GM18520 (cell line): ENCODE results near the gene IFI44.
A peak's percentile ranks its signal among the peaks of the same experiment; 100 is the strongest.

Experiments
- ATAC-seq: cut with Tn5 transposase; IDR thresholded peaks from one replicate; pipeline ENCODE4 v1.9.1; 2021; ENCODE audit not compliant: unreplicated experiment

IFI44 gene, protein sequence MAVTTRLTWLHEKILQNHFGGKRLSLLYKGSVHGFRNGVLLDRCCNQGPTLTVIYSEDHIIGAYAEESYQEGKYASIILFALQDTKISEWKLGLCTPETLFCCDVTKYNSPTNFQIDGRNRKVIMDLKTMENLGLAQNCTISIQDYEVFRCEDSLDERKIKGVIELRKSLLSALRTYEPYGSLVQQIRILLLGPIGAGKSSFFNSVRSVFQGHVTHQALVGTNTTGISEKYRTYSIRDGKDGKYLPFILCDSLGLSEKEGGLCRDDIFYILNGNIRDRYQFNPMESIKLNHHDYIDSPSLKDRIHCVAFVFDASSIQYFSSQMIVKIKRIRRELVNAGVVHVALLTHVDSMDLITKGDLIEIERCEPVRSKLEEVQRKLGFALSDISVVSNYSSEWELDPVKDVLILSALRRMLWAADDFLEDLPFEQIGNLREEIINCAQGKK

DNA sequence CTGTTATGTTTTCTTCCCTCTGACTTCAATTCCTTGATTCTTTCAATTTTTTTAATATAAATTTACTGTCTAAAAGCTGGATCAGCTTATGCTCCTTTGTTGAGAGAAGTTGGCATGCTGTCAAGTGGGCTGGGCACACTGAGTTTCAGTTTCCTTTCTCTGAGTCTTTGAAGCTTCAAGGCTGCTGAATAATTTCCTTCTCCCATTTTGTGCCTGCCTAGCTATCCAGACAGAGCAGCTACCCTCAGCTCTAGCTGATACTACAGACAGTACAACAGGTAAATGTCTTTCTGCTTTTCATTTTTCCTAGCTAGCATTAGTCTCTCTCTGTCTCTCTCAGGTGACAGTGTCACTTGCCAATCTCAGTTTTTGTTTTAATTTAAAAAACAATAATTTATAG, at the start of gene IFI44:
TSS of gene IFI44 (plus strand) at position 204 of the 400 bp plus-strand sequence. CDS start 365 bp downstream, outside the sequence.
- ATAC-seq = peak; percentile 94

DNA sequence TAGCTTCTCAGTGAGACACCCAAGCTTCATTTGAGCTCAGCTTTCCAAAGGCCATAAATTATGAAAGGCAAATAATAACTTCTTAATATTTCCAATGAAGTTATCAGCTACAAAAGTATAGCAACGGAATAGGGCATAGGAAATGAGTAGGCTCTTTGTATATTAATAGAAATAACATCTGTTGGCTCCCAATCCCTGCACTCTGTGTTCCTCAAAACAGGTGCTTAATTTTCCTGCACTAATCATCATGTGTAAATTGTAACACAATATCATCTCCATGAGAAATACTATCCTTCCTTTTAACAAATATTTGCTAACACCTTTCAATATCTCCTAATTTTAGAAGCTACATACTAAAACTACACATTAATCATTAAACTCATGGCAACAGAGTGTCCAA, 48.6 kb upstream of the IFI44 start:
- no peak for ATAC-seq

DNA sequence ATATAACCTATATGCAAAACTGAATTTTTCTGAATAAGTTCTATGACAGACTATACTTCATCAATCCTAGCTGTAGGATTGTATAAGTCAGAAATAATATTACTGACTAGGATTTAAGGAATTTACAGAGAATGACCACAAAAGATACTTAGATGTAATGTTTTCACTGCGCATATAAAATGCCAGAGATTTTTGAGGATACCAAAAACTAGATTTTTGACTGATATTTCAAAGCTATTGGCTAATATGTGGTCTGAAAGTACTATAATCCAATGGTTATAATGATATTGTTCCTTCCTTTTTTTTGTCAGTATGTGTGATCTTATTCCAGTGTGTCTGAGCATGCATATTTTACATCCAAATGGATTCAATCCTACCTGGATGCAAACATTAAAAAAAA, 46.4 kb upstream of the IFI44 start:
- no peak for ATAC-seq

DNA sequence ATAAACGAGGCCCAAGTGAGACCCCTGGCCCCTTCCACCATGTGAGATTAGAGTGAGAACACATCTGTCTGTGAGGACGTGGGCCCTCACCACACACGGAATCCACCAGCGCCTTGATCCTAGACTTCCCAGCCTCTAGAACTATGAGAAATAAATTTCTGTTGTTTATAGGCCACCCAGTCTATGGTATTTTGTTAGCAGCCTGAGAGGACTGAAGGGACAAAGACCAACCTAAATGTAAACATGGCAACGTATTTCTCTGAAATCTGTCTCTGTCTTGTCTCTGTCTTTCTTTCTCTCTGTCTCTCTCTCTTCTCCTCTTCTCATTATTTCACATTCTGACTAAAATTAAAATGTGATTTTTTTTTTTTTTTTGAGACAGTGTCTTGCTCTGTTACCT, 45.0 kb upstream of the IFI44 start:
- no peak for ATAC-seq

DNA sequence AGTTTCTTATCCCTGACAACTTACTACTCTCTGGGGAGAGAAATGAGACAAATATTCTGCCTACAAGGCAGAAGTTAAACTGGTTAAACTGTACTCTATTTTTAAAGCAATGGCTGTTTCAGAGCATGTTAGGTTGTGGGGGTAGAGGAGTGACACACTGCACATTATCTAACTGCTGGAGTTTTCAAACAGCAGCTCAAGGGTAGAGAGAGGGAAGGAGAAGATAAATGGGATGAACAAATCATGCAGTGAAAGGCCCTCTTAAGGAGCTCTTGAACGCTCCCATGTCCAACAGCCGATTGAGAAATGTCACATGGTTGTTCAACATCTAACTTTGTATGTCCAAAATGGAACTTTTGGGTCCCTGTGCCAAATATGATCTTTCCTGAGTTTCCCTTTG, 43.4 kb upstream of the IFI44 start:
- no peak for ATAC-seq

DNA sequence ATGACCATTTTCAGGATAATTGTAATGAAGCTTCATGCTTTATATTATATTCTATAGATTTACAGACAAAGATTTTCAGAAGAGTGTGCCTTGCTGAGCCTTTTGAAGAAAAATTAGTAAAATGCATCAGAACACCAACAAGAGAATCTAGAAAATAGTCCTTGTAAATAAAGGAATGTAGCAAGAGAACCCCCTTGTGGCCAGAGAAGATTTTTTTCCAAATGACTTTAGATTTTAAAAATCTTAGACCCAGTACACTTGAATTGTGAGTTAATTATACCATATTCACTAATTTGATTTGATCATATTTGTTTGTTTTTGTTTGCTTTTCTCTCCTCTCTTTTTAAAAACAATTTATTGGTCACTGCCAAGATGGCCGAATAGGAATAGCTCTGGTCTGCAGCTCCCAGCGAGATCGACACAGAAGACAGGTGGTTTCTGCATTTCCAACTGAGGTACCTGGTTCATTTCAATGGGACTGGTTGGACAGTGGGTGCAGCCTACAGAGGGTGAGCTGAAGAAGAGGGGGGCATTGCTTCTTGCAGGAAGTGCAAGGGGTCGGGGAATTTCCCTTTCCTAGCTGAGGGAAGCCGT, 42.2 kb upstream of the IFI44 start:
- no peak for ATAC-seq

DNA sequence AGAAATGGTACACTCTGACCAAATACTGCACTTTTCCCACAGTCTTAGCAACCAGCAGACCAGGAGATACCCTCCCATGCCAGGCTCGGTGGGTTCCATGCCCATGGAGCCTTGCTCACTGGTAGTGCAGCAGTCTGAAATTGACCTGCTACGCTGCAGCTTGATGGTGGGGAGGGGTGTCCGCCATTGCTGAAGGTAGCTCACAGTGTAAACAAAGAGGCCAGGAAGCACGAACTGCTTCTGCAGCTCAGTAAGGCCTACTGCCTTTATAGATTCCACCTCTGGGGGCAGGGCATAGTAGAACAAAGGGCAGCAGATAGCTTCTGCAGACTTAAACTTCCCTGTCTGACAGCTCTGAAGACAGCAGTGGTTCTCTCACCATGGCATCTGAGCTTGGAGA, 41.7 kb upstream of the IFI44 start:
- no peak for ATAC-seq

DNA sequence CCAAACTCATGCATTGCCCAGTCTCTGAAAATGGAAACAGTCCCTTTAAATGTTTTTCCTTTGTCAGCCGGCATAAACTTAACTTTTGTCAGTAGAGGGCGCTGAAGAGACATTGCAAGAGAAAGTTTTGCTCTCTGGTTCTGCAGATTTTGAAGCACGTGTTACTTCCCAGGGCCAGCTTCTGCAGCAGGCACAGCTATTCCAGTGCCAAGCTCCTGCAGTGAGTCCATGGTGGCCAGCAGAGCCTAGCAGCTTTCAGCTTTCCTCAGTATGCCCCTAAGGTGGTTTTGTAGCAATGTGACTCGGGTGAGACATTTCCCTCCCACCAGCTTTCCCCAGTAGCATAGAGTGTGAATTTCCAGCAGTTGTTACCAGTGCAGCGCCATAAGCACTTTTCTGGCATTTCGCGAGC, 32.0 kb upstream of the IFI44 start:
- peak; percentile 31 for ATAC-seq

DNA sequence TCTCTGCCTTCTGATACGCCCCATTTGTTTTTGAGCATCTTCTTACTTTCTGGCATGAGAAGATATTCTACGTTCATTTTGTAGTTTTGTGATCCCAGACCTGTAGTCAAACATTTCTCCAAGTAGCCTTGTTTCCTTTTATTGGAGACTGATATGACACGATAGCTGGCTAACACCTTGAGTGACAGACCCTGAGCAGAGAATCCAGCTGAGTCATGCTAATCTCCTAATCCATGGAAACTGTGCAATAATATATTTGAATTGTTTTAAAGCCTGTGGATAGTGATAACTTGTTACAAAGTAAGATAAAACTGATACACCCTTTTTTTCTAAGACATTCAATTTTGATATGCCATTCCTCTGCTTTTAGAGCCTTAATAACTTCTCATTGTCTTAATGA, 30.6 kb upstream of the IFI44 start:
- ATAC-seq = no peak

DNA sequence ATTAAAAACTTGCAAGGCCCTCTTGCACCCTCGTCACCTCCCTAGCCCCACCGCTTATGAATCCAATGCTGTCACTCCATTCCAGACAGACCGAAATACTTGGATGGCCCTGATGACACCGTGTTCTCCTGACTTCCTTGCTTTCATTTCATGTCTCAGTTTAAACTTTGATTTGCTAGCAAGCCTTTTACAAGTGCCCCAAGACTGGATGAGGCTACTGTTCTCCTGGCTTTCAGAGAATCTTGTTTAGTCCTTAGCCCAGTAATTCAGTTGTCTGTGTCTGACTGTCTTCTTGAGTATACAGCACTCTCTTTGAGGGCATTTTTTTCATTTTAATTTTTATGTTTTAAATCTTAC, 30.2 kb upstream of the IFI44 start:
- ATAC-seq = no peak

DNA sequence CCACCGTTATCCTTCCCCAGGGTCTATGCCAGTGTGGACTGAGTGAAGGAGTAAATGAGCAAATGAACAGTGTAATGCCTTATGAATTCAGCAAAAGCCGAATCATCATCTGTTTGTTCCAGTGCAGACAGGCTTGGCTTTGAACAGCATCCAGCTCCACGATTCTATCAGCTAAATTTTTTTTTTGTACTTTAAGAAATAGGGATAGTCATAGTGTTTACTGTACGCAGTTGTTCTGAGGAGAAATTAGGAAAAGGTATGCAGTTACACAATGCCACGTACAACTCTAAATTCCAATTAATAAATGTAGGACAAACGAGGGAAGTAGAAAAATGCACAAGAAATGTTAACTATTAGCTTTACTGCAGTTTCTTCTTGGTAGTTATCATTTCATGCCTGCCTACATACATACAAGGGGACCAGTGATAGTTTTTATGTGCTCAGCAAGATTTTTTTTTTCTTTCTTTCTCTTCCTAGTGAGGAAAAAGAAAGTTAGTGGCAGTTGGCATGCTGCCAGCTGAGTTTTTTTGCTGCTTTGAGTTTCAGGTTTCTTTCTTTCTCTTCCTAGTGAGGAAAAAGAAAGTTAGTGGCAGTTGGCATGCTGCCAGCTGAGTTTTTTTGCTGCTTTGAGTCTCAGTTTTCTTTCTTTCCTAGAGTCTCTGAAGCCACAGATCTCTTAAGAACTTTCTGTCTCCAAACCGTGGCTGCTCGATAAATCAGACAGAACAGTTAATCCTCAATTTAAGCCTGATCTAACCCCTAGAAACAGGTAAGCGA, 29.6 kb upstream of the IFI44 start, which contains the start of gene IFI44L:
TSS of gene IFI44L (plus strand) at position 646 of the 777 bp plus-strand sequence. CDS start 7,468 bp downstream, outside the sequence.
- ATAC-seq = no peak

DNA sequence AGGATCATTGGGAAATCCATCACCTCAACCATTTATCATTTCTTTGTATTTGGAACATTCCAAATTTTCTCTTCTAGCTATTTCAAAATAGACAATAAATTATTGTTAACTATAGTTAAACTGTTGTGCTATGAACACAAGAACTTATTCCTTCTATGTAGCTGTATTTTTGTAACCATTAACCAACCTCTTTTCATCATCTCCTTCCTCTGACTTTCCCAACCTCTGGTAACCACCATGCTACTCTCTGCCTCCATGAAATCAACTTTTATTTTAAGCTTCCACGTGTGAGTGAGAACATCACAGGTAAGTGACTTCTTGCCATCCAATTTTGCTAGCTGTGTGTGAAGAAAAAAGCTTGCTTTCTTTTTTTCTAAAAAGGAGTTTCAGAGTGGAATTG, 29.0 kb upstream of the IFI44 start:
- ATAC-seq = no peak

DNA sequence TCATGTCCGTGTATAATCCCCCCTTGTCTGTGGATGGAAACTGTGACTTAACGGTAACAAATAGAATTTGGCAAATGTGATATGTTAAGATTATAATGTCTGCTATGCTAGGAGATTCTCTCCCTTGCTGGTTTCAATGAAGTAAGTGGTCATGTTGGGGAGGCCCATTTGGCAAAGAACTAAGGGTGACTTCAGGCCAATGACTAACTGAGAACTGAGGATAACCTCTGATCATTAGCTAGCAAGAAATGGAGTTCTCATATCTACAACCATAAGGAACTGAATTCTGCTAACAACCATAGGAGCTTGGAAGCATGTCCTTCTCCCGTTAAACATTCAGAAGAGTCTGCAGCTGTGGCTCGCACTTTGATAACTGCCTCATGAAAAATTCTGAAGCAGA, 27.1 kb upstream of the IFI44 start:
- ATAC-seq = no peak

DNA sequence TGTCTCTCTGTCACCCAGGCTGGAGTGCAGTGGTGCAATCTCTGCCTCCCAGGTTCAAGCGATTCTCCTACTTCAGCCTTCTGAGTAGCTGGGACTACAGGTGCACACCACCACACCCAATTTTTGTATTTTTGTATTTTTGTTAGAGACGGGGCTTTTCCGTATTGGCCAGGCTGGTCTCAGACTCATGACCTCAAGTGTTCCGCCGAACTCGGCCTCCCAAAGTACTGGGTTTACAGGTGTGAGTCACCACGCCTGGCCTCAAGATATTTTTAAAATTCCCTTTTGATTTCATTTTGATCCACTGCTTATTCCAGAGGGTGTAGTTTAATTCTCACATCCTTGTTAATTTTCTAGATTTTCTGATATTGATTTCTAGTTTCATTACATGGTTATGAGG, 25.6 kb upstream of the IFI44 start:
- ATAC-seq = no peak

DNA sequence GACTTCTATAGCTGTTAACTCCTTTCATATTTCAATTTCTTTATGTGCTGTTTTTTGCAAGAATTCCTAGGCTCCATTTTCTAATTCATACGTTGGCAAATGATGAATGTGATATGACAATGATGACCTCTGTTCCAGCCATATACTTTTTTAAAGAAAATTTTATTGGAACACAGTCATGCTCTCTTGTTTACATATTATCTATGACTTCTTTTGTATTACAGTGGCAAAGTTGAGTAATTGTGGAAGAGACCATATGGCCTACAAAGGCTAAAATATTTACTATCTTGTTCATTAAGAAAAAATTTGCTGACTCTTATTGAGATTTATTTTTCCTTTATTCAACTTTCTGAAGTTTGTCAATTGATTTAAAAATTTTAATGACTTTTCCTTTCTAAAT, 22.3 kb upstream of the IFI44 start:
- ATAC-seq = no peak

DNA sequence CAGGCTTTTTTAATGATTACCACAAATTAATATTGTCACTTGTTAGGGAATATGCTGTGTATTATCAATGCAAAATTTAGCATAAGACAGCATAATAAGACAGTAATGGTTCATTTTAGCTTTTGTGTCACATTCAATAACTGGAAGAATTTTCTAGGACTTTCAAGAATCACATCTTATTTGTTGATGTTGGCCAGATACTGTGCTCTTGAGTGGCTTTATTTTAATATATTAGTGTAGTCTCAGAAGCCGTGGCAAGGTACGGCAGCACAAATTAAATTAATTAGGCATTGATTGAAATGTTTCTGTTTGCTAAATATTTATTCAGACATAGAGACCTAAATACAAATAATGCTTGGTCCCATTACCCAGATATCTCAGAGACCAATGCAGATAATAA, 19.0 kb upstream of the IFI44 start:
- no peak for ATAC-seq

DNA sequence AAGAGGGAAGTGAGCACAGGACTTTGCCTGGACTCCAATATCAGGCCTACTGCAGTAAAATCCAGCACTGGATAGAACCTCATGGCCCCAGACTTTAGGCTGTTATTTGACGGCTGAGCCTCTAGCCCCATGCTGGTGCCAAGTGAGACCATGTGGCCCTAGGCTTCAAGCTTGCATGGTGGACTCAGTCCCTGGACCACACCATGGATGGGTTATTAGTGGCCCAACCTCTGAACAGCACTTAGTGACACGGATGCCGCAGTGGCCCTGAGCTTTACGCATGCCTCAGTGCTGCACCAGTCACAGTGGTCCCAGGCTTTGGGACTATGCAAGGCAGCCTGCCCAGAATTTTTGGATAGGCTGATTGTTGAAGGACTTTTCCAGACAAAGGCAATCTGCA, 16.4 kb upstream of the IFI44 start:
- no peak for ATAC-seq

DNA sequence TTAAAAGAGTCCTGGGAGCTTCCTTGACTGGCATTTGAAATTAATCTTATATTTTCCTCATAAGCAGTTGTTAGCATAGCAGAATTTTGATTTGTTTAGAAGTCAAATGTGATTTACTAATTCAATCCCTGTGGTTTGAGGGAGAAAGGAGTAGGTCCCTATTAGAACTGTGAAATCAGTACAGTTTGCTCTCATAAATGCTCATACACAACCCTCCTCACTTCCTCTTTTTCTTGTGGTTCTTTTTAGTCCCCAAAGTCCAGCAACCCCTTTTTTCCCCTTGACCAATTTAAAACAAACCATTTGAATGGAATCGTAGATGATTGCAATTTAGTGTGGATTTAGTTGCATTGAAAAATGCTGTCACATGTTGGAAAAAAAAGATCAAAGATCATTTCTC, 9.2 kb upstream of the IFI44 start:
- ATAC-seq = peak; percentile 44

DNA sequence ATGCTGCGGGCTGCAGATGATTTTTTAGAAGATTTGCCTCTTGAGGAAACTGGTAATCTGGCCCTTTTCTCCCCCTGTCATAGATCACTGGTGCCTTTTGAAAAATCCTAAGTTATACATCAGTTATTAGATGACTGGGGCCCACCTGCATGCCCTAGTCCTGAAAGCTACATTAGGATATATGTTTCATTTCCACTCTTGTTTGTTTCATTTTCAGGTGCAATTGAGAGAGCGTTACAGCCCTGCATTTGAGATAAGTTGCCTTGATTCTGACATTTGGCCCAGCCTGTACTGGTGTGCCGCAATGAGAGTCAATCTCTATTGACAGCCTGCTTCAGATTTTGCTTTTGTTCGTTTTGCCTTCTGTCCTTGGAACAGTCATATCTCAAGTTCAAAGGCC, 8.1 kb upstream of the IFI44 start:
- ATAC-seq = no peak

DNA sequence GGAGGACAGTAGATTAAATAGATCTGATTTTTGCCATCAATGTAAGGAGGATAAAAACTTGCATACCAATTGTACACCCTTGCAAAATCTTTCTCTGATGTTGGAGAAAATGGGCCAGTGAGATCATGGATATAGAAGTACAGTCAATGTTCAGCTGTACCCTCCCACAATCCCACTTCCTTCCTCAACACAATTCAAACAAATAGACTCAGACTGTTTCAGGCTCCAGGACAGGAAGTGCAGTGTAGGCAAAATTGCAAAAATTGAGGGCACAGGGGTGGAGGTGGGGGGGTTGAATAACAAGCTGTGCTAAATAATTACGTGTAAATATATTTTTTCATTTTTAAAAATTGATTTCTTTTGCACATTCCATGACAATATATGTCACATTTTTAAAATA, 3.9 kb upstream of the IFI44 start:
- no peak for ATAC-seq

DNA sequence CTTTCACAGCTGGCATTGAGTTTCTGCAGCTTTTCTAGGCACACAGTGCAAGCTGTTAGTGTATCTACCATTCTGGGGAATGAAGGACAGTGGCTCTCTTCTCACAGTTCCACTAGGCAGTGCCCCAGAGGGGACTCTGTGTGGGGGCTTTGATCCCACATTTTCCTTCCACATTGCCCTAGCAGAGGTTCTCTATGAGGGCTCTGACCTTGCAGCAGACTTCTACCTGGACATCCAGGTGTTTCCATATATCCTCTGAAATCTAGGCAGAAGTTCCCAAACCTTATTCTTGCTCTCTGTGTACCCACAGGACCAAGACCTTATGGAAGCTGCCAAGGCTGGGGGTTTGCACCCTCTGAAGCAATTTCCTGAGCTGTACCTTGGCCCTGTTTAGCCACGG, 2.4 kb upstream of the IFI44 start:
- no peak for ATAC-seq

DNA sequence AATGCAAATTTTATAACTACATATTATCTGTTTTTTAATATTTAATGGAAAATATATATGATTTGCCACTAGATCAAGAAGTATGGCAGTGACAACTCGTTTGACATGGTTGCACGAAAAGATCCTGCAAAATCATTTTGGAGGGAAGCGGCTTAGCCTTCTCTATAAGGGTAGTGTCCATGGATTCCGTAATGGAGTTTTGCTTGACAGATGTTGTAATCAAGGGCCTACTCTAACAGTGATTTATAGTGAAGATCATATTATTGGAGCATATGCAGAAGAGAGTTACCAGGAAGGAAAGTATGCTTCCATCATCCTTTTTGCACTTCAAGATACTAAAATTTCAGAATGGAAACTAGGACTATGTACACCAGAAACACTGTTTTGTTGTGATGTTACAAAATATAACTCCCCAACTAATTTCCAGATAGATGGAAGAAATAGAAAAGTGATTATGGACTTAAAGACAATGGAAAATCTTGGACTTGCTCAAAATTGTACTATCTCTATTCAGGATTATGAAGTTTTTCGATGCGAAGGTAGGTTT, 556 bp downstream of the IFI44 start:
- no peak for ATAC-seq
